DOHH2 (cell line): ENCODE data around the gene NME1.
"Not testable (repeated sequence)": the region's sequence is repeated elsewhere in the genome, so short reads cannot be mapped to it uniquely, and the experiment has no call there.

ENCODE experiments used
- H3F3A ChIP-seq: fragments of 200-600 bp; sonication (generic), shearing (Covaris generic); 2 replicates; pipeline ENCODE4 v1.6.0; 2016; ENCODE audit warnings: antibody characterized with exemption, mild to moderate bottlenecking; ENCODE audit not compliant: control insufficient read depth, insufficient read depth
- H3K27ac ChIP-seq: fragments of 200-600 bp; sonication (generic); 2 replicates; pipeline ENCODE4 v1.5.1; 2014; ENCODE audit warnings: low read depth, mild to moderate bottlenecking, low read length, moderate library complexity
- H3K27me3 ChIP-seq: fragments of 200-600 bp; sonication (generic); 2 replicates; pipeline ENCODE4 v1.6.1; 2014; ENCODE audit warnings: mild to moderate bottlenecking, low read length, mixed read lengths; ENCODE audit not compliant: control insufficient read depth
- H3K36me3 ChIP-seq: fragments of 200-600 bp; sonication (generic); 2 replicates; pipeline ENCODE4 v1.6.1; 2014; ENCODE audit warnings: mild to moderate bottlenecking, low read length, moderate library complexity, mixed read lengths; ENCODE audit not compliant: control insufficient read depth
- H3K4me1 ChIP-seq: fragments of 200-600 bp; sonication (generic); 2 replicates; pipeline ENCODE4 v1.6.1; 2014; ENCODE audit warnings: mild to moderate bottlenecking, low read length, mixed read lengths; ENCODE audit not compliant: control insufficient read depth
- H3K4me2 ChIP-seq: fragments of 200-600 bp; sonication (generic); 2 replicates; pipeline ENCODE4 v1.6.0; 2014; ENCODE audit warnings: mild to moderate bottlenecking, low read length, moderate library complexity
- H3K4me3 ChIP-seq: fragments of 200-600 bp; sonication (generic); 2 replicates; pipeline ENCODE4 v1.5.1; 2014; ENCODE audit warnings: mild to moderate bottlenecking, low read length, mixed read lengths
- H3K79me2 ChIP-seq: fragments of 200-600 bp; sonication (generic); 2 replicates; pipeline ENCODE4 v1.6.1; 2014; ENCODE audit warnings: mild to moderate bottlenecking, low read length, mixed read lengths; ENCODE audit not compliant: control insufficient read depth
- H3K9me2 ChIP-seq: fragments of 200-600 bp; sonication (generic); replicated peaks from 2 replicates; pipeline ENCODE4 v1.6.1; 2014; ENCODE audit warnings: mild to moderate bottlenecking, low read length, mixed read lengths; ENCODE audit not compliant: control insufficient read depth
- H3K9me3 ChIP-seq: fragments of 200-600 bp; sonication (generic); 2 replicates; pipeline ENCODE4 v1.6.1; 2014; ENCODE audit warnings: antibody characterized with exemption, low read length, mixed read lengths; ENCODE audit not compliant: control insufficient read depth, insufficient read depth
- H4K20me1 ChIP-seq: fragments of 200-600 bp; sonication (generic); 2 replicates; pipeline ENCODE4 v1.6.0; 2014; ENCODE audit warnings: low read depth, mild to moderate bottlenecking, antibody characterized with exemption, low read length, moderate library complexity; ENCODE audit not compliant: control insufficient read depth, insufficient read depth
- CTCF ChIP-seq: fragments of 200-600 bp; sonication (generic); IDR thresholded peaks from one replicate; pipeline ENCODE4 v1.5.1; 2014; ENCODE audit warnings: antibody characterized with exemption, mild to moderate bottlenecking, low read depth, low read length; ENCODE audit not compliant: poor library complexity, severe bottlenecking
- EZH2phosphoT487 ChIP-seq: fragments of 200-600 bp; sonication (generic); IDR thresholded peaks from 2 replicates; pipeline ENCODE4 v1.6.1; 2017; ENCODE audit warnings: borderline replicate concordance, mild to moderate bottlenecking, antibody characterized with exemption, low read length, moderate library complexity, mixed read lengths

NME1 gene

GRCh38 chr17:51169340-51169739 lies 16.0 kb downstream of the NME1 start:
- H3K79me2 ChIP-seq: peaks cover 32% of the 10 kb centered on the region
- H4K20me1 ChIP-seq: no peaks in the 10 kb centered on the region
- H3K27me3 ChIP-seq: no peaks in the 10 kb centered on the region
- H3K9me3 ChIP-seq: no peaks in the 10 kb centered on the region
- H3K4me1 ChIP-seq: peaks cover 19% of the 10 kb centered on the region
- no peak overlapping the region for H3K4me2 ChIP-seq
- no peak overlapping the region for H3K4me3 ChIP-seq
- H3F3A ChIP-seq: peaks cover 34% of the 10 kb centered on the region
- peaks cover 73% of the 10 kb centered on the region for H3K36me3 ChIP-seq
- TF ChIP-seq CTCF: no peak
- no peak for TF ChIP-seq EZH2phosphoT487
- H3K9me2 ChIP-seq: no peaks in the 10 kb centered on the region
- H3K27ac ChIP-seq: no peak overlapping the region

GRCh38 chr17:51170736-51171135 lies 17.4 kb downstream of the NME1 start:
- TF ChIP-seq CTCF (no peak), EZH2phosphoT487 (no peak)

GRCh38 chr17:51172030-51172429 lies 18.7 kb downstream of the NME1 start:
- not testable (repeated sequence) for H3K4me1 ChIP-seq, H3K4me2 ChIP-seq, H3K9me2 ChIP-seq, H3K27ac ChIP-seq, H3K9me3 ChIP-seq, H3K27me3 ChIP-seq, H4K20me1 ChIP-seq, H3K4me3 ChIP-seq
- H3K79me2 ChIP-seq: peaks cover 23% of the 10 kb centered on the region
- peaks cover 64% of the 10 kb centered on the region for H3K36me3 ChIP-seq
- H3F3A ChIP-seq: peaks cover 25% of the 10 kb centered on the region

More at GRCh38 chr17:51170736-51171135, 17.4 kb downstream of the NME1 start:
- Histone ChIP-seq H3K79me2 (peaks cover 29% of the 10 kb centered on the region), H4K20me1 (no peaks in the 10 kb centered on the region), H3K9me2 (no peaks in the 10 kb centered on the region), H3F3A (peaks cover 25% of the 10 kb centered on the region), H3K9me3 (no peaks in the 10 kb centered on the region), H3K36me3 (peaks cover 68% of the 10 kb centered on the region), H3K27ac (no peak overlapping the region), H3K4me1 (peaks cover 12% of the 10 kb centered on the region), H3K4me3 (no peak overlapping the region), H3K4me2 (no peak overlapping the region), H3K27me3 (no peaks in the 10 kb centered on the region)

- Histone ChIP-seq H3K9me2 (no peaks in the 10 kb centered on the region), H3K27ac (no peak overlapping the region), H3K9me3 (no peaks in the 10 kb centered on the region), H3K4me2 (no peak overlapping the region), H3K27me3 (no peaks in the 10 kb centered on the region), H3K4me1 (peaks cover 6% of the 10 kb centered on the region), H3K4me3 (no peak overlapping the region), H3F3A (peaks cover 14% of the 10 kb centered on the region), H3K79me2 (no peaks in the 10 kb centered on the region), H3K36me3 (peaks cover 48% of the 10 kb centered on the region), H4K20me1 (no peaks in the 10 kb centered on the region)
- TF ChIP-seq CTCF (no peak), EZH2phosphoT487 (no peak)
Observed at GRCh38 chr17:51180486-51180885, 27.1 kb downstream of the NME1 start.
